HUES48 (cell line): ENCODE data around the gene LEFTY1.
"Not testable (repeated sequence)": the region's sequence is repeated elsewhere in the genome, so short reads cannot be mapped to it uniquely, and the experiment has no call there.

Experiments
- H3K27ac ChIP-seq: one replicate; pipeline ENCODE4 v1.7.0; 2013; ENCODE audit warnings: low read depth, low read length, inconsistent platforms
- H3K27me3 ChIP-seq: 2 replicates; pipeline ENCODE4 v1.6.1; 2013; ENCODE audit warnings: mild to moderate bottlenecking, low read length; ENCODE audit not compliant: control insufficient read depth, insufficient read depth
- H3K36me3 ChIP-seq: 2 replicates; pipeline ENCODE4 v1.6.1; 2013; ENCODE audit warnings: low read length; ENCODE audit not compliant: control insufficient read depth, insufficient read depth
- H3K4me1 ChIP-seq: 2 replicates; pipeline ENCODE4 v1.6.1; 2013; ENCODE audit warnings: mild to moderate bottlenecking, low read length; ENCODE audit not compliant: control insufficient read depth, insufficient read depth
- H3K4me3 ChIP-seq: 2 replicates; pipeline ENCODE4 v1.5.1; 2013; ENCODE audit warnings: mild to moderate bottlenecking, low read depth, low read length
- H3K9ac ChIP-seq: 2 replicates; pipeline ENCODE4 v1.6.1; 2013; ENCODE audit warnings: mild to moderate bottlenecking, low read depth, low read length, moderate library complexity
- H3K9me3 ChIP-seq: 2 replicates; pipeline ENCODE4 v1.6.1; 2013; ENCODE audit warnings: low read length; ENCODE audit not compliant: control insufficient read depth, insufficient read depth

The LEFTY1 gene

GRCh38 chr1:225897595-225898514 is 8.9 kb upstream of the LEFTY1 start:
- no peaks in the 10 kb centered on the region for H3K27me3 ChIP-seq
- H3K9ac ChIP-seq = no peak overlapping the region
- peaks cover 25% of the 10 kb centered on the region for H3K4me1 ChIP-seq
- no peaks in the 10 kb centered on the region for H3K9me3 ChIP-seq
- H3K27ac ChIP-seq = peak overlapping the region; percentile 85
- no peak overlapping the region for H3K4me3 ChIP-seq
- H3K36me3 ChIP-seq = no peaks in the 10 kb centered on the region

GRCh38 chr1:225896937-225897549 is 8.1 kb upstream of the LEFTY1 start:
- Histone ChIP-seq H3K4me3 (no peak overlapping the region), H3K27ac (peak overlapping the region; percentile 26), H3K36me3 (no peaks in the 10 kb centered on the region), H3K9ac (no peak overlapping the region), H3K4me1 (peaks cover 25% of the 10 kb centered on the region), H3K27me3 (no peaks in the 10 kb centered on the region), H3K9me3 (no peaks in the 10 kb centered on the region)

DNA sequence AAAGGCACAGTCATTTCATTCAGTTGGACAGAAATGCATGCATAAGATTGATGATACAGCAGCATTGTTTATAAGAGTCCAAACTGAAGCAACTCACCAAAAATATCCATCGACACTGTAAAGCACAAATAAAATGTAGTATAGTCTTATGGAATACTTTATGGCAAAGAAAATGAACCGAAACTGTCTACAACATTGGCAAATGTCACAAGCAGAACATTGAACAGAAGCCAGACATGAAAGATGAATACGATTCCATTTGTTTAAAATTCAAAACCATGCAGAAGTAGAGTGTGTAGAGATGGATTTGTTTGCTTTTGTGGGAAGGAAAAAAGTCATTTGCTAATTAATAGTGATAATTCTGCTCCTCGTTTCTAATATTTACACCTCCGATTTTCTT is 7.5 kb upstream of the LEFTY1 start:
- Histone ChIP-seq H3K4me1 (peaks cover 25% of the 10 kb centered on the region), H3K27ac (no peak overlapping the region), H3K4me3 (no peak overlapping the region), H3K9me3 (no peaks in the 10 kb centered on the region), H3K27me3 (no peaks in the 10 kb centered on the region), H3K36me3 (no peaks in the 10 kb centered on the region), H3K9ac (no peak overlapping the region)

- H3K27me3 ChIP-seq = no peaks in the 10 kb centered on the region
- H3K4me3 ChIP-seq = no peak overlapping the region
- H3K4me1 ChIP-seq = peaks cover 32% of the 10 kb centered on the region
- H3K9me3 ChIP-seq = no peaks in the 10 kb centered on the region
- H3K36me3 ChIP-seq = no peaks in the 10 kb centered on the region
- H3K9ac ChIP-seq = no peak overlapping the region
- no peak overlapping the region for H3K27ac ChIP-seq
These were observed 3.4 kb upstream of the LEFTY1 start for GRCh38 chr1:225892307-225892706.

- no peaks in the 10 kb centered on the region for H3K27me3 ChIP-seq
- H3K9me3 ChIP-seq = no peaks in the 10 kb centered on the region
- no peak overlapping the region for H3K4me3 ChIP-seq
- H3K9ac ChIP-seq = no peak overlapping the region
- H3K36me3 ChIP-seq = peaks cover 4% of the 10 kb centered on the region; the same call in 1 of the 2 replicates
- no peak overlapping the region for H3K27ac ChIP-seq
- H3K4me1 ChIP-seq = peaks cover 32% of the 10 kb centered on the region
These were observed 2.5 kb upstream of the LEFTY1 start for GRCh38 chr1:225891229-225891972.

GRCh38 chr1:225890346-225891228 is 1.6 kb upstream of the LEFTY1 start:
- no peaks in the 10 kb centered on the region for H3K9me3 ChIP-seq
- no peak overlapping the region; the same call in 1 of the 2 replicates for H3K9ac ChIP-seq
- H3K36me3 ChIP-seq = peaks cover 8% of the 10 kb centered on the region; the same call in 1 of the 2 replicates
- peak overlapping the region; percentile 7; the same call in 1 of the 2 replicates for H3K4me3 ChIP-seq
- H3K27ac ChIP-seq = peak overlapping the region; percentile 84
- no peaks in the 10 kb centered on the region for H3K27me3 ChIP-seq
- H3K4me1 ChIP-seq = peaks cover 32% of the 10 kb centered on the region

- Histone ChIP-seq H3K4me3 (peak overlapping the region; percentile 31; the same call in 1 of the 2 replicates), H3K36me3 (peaks cover 8% of the 10 kb centered on the region; the same call in 1 of the 2 replicates), H3K4me1 (peaks cover 32% of the 10 kb centered on the region), H3K27me3 (no peaks in the 10 kb centered on the region), H3K27ac (peak overlapping the region; percentile 84), H3K9ac (no peak overlapping the region; the same call in none of the 2 replicates), H3K9me3 (no peaks in the 10 kb centered on the region)
These were observed 797 bp upstream of the LEFTY1 start for GRCh38 chr1:225889743-225890142.

DNA sequence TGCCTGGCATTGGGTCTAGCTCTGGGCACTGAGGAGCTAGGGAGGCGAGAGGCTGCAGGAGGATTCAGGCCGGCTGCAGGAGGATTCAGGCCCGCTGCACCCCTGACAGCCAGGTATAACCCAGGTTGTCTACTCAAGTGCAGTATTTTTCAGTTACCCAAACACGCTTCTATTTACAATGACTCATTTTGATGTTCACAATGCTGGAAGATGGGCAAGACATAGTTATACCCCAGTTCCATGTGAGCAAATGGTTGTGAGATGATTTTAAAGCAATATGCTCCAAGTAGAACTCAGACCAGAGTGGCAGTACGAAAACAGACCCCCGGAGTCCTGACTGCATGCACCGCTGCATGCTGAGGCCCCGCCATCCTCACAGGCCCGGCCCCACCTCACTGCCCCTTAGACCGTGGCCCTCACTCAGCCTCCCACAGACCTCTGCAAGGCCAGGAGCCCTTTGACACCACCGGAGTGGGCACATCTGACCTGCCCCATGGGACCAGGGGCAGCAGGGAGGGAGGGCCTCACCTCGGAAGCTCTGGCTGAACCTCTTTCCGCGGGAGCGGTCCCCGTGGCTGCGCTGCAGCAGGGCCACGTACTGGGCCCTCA is 553 bp downstream of the LEFTY1 start:
- Histone ChIP-seq H3K9ac (peak overlapping the region; percentile 66), H3K27ac (peak overlapping the region; percentile 53), H3K4me1 (peaks cover 32% of the 10 kb centered on the region), H3K4me3 (peak overlapping the region; percentile 57), H3K9me3 (no peaks in the 10 kb centered on the region), H3K27me3 (peaks cover 6% of the 10 kb centered on the region; the same call in 1 of the 2 replicates), H3K36me3 (peaks cover 8% of the 10 kb centered on the region; the same call in 1 of the 2 replicates)

DNA sequence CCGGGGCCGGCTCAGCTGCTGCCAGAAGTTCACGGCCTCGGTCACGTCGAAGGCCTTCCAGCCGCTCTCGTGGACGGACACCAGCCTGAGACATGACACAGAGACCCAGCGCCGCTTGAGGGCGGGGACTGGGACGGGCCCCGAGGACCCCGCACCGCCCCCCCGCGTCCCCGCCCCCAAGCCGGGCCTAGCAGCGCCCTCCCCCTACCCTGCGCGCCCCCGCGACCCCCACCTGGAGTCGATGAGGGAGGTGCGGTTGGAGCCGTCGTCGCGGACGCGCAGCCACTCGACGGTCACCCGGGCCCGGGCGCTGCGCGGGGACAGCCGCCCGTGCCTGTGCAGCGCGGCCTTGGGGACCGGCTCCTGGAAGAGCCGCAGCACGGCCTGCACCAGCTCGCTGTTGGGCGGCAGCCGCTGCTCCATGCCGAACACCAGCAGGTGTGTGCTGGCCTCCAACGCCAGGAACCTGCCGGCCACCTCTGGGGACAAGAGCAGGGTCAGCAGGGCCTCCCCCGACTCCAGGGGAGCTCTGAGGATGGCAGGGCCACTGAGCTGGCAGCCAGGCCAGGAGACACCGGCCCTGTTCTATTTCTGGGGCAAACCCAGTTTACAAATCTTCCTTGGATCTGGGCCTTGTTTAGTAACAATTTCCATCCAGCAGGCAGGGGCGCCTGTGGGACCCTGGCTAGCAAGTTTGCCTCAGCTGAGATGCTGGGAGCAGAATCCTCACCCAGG is 1.2 kb downstream of the LEFTY1 start:
- peak overlapping the region; percentile 66; the same call in 1 of the 2 replicates for H3K9ac ChIP-seq
- H3K4me1 ChIP-seq = peaks cover 32% of the 10 kb centered on the region
- H3K27me3 ChIP-seq, H3K9me3 ChIP-seq, H3K36me3 ChIP-seq: not testable (repeated sequence)
- H3K4me3 ChIP-seq = peak overlapping the region; percentile 57
- H3K27ac ChIP-seq = peak overlapping the region; percentile 53
